NCI-H69 (cell line): ENCODE data around the gene ACSL5.
"Not testable (repeated sequence)": the region's sequence is repeated elsewhere in the genome, so short reads cannot be mapped to it uniquely, and the experiment has no call there.

ENCODE experiments used
- DNase-seq: peaks from one replicate; lab custom pipeline; 2025; lab: John Stamatoyannopoulos, UW

The ACSL5 gene

DNA sequence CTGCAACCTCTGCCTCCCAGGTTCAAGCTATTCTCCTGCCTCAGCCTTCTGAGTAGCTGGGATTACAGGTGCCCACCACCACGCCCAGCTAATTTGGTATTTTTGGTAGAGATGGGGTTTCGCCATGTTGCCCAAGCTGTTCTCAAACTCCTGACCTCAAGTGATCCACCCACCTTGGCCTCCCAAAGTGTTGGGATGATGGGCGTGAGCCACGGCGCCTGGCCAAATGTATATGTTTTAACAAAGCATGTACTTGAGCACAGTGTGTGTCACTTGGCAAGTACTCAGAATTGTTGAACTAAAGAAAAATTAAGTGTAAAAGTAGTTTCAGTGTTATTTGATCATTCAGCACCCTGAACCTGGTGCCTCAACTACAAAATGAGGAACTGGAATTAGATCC lies 90.2 kb downstream of the ACSL5 start:
- DNase-seq: not testable (repeated sequence)

DNA sequence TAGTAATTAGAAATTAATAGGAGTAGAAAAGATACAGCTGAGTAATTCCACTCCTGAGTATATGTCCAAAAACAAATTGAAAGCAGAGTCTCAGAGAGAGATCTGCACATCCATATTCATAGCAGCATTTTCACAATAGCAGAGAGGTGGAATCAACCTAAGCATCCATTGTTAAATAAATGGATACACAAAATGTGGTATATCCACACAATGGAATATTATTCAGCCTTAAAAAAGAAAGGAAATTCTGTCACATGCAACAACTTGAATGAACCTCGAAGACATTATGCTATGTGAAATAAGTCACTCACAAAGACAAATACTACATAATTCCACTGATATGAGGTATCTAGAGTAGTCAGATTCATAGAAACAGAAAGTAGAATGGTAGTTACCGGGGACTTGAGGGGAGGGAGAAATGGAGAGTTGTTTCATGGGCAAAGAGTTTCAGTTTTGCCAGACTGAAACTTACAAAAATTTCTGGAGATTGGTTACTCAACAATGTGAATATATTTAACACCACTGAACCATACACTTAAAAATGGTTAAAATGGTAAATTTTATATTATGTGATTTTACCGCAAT lies 91.5 kb downstream of the ACSL5 start:
- no peak for DNase-seq

DNA sequence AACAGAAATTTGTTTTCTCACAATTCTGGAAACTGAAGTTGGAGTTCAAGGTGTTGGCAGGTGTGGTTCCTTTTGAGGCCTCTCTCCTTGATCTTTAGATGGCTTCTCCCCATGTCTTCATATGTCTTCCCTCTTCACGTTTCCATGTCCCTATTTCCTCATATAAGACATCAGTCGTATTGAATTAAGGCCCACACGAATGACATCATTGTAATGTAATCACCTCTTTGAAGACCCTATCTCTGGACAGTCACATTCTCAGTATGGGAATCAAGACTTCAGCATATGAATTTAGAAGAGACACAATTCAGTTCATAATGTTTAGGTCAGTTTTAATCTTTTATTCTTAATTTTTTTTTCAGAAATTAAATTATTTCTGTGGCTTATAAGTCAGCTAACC lies 92.9 kb downstream of the ACSL5 start:
- no peak for DNase-seq

DNA sequence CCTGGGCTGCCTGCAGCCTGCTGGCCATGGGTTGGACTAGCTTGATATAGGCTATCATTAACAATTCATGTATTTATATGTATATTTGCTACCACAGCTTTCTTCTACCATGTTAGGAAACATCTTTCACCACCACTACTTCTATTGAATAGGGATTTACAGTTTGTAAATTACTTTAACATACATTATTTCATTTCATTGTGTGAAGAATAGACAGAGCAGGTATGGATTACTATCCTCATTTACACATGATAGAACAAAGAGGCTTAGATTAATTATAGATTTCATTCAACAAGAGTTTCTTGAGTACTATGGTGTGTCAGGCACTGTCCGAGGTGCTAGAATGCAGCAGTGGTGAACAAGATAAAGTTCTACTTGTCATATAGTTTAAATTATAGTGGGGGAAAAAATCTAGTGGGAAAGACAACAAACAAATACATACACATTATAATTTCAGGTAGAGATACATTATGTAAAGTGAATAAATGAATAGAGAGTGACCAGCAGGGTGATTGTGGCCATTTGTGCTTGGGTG lies 93.7 kb downstream of the ACSL5 start:
- no peak for DNase-seq

DNA sequence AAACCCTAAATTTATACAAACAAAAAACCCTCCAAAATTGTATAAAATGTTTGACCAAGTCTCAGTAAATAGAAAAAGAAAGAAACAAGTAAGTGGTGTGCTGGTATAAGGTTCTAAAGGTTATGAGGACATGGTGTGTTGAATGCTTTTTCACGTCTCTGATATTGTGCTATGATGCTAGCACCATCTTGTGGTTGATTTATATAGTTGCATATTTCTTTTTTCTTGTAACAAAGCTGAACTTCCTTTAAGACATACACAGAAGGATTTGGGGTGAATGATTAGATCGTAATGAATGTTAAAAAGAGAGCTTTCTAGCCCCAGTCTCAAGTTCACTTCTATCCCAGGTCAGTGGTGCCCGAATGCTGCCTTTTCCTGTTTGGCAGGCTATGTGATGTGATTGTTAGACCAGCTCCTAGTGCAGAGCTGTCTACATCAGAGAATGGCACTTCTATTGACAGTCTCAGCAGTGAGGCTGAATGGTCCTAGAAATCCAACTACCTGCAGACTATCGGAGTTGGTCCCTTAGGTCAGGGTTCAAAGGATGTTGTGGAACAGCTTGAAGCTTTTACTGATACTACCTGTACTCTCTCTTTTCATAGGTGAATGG lies 98.1 kb downstream of the ACSL5 start:
- DNase-seq: peak; percentile 33

DNA sequence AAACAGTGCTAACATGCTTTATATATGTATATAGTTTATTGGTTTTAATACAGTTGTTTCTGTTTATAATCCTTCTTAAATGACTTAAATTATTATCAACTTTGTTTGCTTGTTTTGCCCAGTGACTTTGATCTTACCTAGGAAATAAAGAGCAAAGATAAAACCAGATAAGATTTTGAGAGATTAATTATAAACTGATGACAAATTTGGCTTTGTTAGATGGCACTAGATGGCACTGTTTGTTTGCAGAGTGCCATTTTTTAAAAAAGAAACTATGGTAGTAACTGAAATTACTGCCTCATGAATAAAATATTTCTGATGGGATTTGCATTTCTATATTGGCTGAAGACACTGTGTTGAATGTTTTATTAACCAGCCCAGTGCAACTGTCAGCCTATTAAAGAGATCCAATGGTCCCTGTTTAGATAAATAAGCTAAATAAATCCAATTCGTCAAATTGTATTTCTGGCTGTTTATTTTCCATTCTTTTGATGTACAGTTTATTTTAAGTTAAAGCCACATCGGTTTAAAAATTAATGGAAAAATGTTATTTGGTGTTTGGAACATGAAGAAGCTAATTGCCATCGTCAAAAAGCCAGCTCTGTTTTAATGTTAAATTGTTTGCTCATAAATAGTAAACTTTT lies 101.8 kb downstream of the ACSL5 start:
- no peak for DNase-seq
